GM19025 (cell line): Measurements from ENCODE around the gene MAP2K4.
"Not testable (repeated sequence)": the region's sequence is repeated elsewhere in the genome, so short reads cannot be mapped to it uniquely, and the experiment has no call there.

Experiments
- ATAC-seq: cut with Tn5 transposase; IDR thresholded peaks from one replicate; pipeline ENCODE4 v1.9.1; 2021; ENCODE audit warnings: mild to moderate bottlenecking, low read depth, moderate library complexity; ENCODE audit not compliant: unreplicated experiment

Gene MAP2K4

GRCh38 chr17:12020642-12021622 is at the start of gene MAP2K4:
Gene MAP2K4 (plus strand): TSS chr17:12020877. CDS start chr17:12020887, 10 bp downstream.
- ATAC-seq: peak; percentile 93

GRCh38 chr17:11972741-11973140 is 47.9 kb upstream of the MAP2K4 start:
- not testable (repeated sequence) for ATAC-seq

- ATAC-seq: no peak
These were observed 40.9 kb upstream of the MAP2K4 start for GRCh38 chr17:11979795-11980194.

GRCh38 chr17:11980813-11981212 is 39.9 kb upstream of the MAP2K4 start:
- ATAC-seq: no peak

GRCh38 chr17:11981862-11982261 is 38.8 kb upstream of the MAP2K4 start:
- ATAC-seq: no peak

- ATAC-seq: no peak
These were observed 34.3 kb upstream of the MAP2K4 start for GRCh38 chr17:11986179-11986941.

- no peak for ATAC-seq
These were observed 33.7 kb upstream of the MAP2K4 start for GRCh38 chr17:11986942-11987329.

- ATAC-seq: no peak
These were observed 30.2 kb upstream of the MAP2K4 start for GRCh38 chr17:11990363-11990983.

- no peak for ATAC-seq
These were observed 29.2 kb upstream of the MAP2K4 start for GRCh38 chr17:11991461-11991860.

- peak; percentile 13 for ATAC-seq
These were observed 23.9 kb upstream of the MAP2K4 start for GRCh38 chr17:11996722-11997146.

- peak; percentile 96 for ATAC-seq
These were observed 23.3 kb upstream of the MAP2K4 start, which contains the start of gene ZNF18 for GRCh38 chr17:11997147-11997971. Gene ZNF18 (minus strand): TSS chr17:11997475. CDS start chr17:11992829, 4,646 bp downstream.

GRCh38 chr17:11997972-11998233 is 22.8 kb upstream of the MAP2K4 start:
- ATAC-seq: no peak

- ATAC-seq: no peak
These were observed 21.0 kb upstream of the MAP2K4 start for GRCh38 chr17:11999696-12000095.

GRCh38 chr17:12007466-12007865 is 13.2 kb upstream of the MAP2K4 start:
- ATAC-seq: no peak

GRCh38 chr17:12021623-12022140 is 1.0 kb downstream of the MAP2K4 start:
- no peak for ATAC-seq

- no peak for ATAC-seq
These were observed 1.6 kb downstream of the MAP2K4 start for GRCh38 chr17:12022310-12022709.

GRCh38 chr17:12024327-12024726 is 3.6 kb downstream of the MAP2K4 start:
- ATAC-seq: no peak

- no peak for ATAC-seq
These were observed 7.0 kb downstream of the MAP2K4 start for GRCh38 chr17:12027658-12028057.

- ATAC-seq: no peak
These were observed 7.9 kb downstream of the MAP2K4 start for GRCh38 chr17:12028611-12029010.

GRCh38 chr17:12034538-12034937 is 13.9 kb downstream of the MAP2K4 start:
- no peak for ATAC-seq
